Kidney (tissue), 22 donors: Measurements from ENCODE around the gene ALDOC. TPM values are rescaled to one million over a fixed set of nuclear protein-coding genes. Genes with fewer than 3 reads are reported as not detected.

Experiments used
- DNase-seq, 5 donors: peaks; one replicate each; pipeline ENCODE4 v3.0.0-alpha.2; 2013 to 2020
- FAIRE-seq: peaks from 2 replicates; lab custom pipeline; 2012; peaks lifted over from hg19 to GRCh38; lab: Jason Lieb, UNC
- H3K27ac ChIP-seq, 2 donors: one replicate each; pipeline ENCODE4 v1.7.0; 2013; ENCODE audit warnings: low read depth in 2 of 2, low read length in 2 of 2, inconsistent platforms in 1 of 2
- H3K27me3 ChIP-seq: one replicate; pipeline ENCODE4 v1.7.1; 2013; ENCODE audit warnings: low read length, inconsistent platforms; ENCODE audit not compliant: control insufficient read depth, insufficient read depth
- H3K36me3 ChIP-seq, 3 donors: one replicate each; pipeline versions ENCODE4 v1.7.0 to v1.7.1; 2013; ENCODE audit warnings: low read length in 3 of 3, control low read depth in 1 of 3, inconsistent platforms in 1 of 3; ENCODE audit not compliant: insufficient read depth in 3 of 3, control insufficient read depth in 2 of 3
- H3K4me1 ChIP-seq, 3 donors: one replicate each; pipeline versions ENCODE4 v1.7.0 to v1.7.1; 2013; ENCODE audit warnings: low read length in 3 of 3, inconsistent platforms in 1 of 3, low read depth in 1 of 3; ENCODE audit not compliant: control insufficient read depth in 2 of 3, insufficient read depth in 2 of 3
- H3K4me3 ChIP-seq, 3 donors: one replicate each; pipeline versions ENCODE4 v1.7.0 to v1.8.1; 2013; ENCODE audit warnings: low read length in 3 of 3, control low read depth in 1 of 3, inconsistent platforms in 1 of 3
- H3K9ac ChIP-seq, 3 donors: one replicate each; pipeline versions ENCODE4 v1.7.0 to v1.7.1; 2013; ENCODE audit warnings: low read length in 3 of 3, control low read depth in 1 of 3, inconsistent platforms in 1 of 3
- H3K9me3 ChIP-seq, 3 donors: one replicate each; pipeline versions ENCODE4 v1.7.0 to v1.7.1; 2013; ENCODE audit warnings: low read length in 3 of 3, control low read depth in 1 of 3, inconsistent platforms in 1 of 3; ENCODE audit not compliant: control insufficient read depth in 2 of 3, insufficient read depth in 1 of 3
- CTCF ChIP-seq: IDR thresholded peaks from 3 replicates; pipeline ENCODE4 v1.5.1; 2012; ENCODE audit warnings: mild to moderate bottlenecking, moderate library complexity, borderline replicate concordance; ENCODE audit not compliant: insufficient read depth; ENCODE audit errors: extremely low read depth
- intact Hi-C: fragments of 100-400 bp; cut with DNase I; formaldehyde crosslinking; loops from one replicate; pipeline ENCODE4 v1.11.1; 2022
- long read RNA-seq, 10 donors: library from polyadenylated mRNA in 1 of 10; unstranded in 1 of 10; transcript quantifications; one replicate each; pipeline ENCODE4 v2.0.0 and lab custom pipeline, GENCODE V29; 2021 to 2026
- polyA plus RNA-seq: library from polyadenylated mRNA; stranded (reverse); fragments of 350-450 nt; fragmentation: Illumina TruSeq; extraction: RNeasy Lipid Tissue Mini Kit (QIAGEN cat#74804); gene quantifications from one replicate; pipeline ENCODE4 v1.2.3, GENCODE V29; 2014; ENCODE audit warnings: low read depth, low replicate concordance; ENCODE audit not compliant: insufficient read depth
- total RNA-seq: library from RNA; stranded (reverse); fragmentation: NEBNext Ultra II Directional; extraction: Animal tissue kit (Norgen Biotek cat#: 25700); gene quantifications from one replicate; pipeline ENCODE4 v1.2.1, GENCODE V29; 2021
- donor health status: control.
- donor health status: control.
- donor health status: control.
- donor health status: control.
- donor health status: control.
- donor health status: DM: yes; HTN: yes; CAD: no.
- donor health status: Normal renal cell carcinoma (clear cell type).

The ALDOC gene
- 7.1 TPM for total RNA-seq
- polyA plus RNA-seq = 21.9 TPM
- long read RNA-seq, donor 1, partial matches to known transcripts = 5 of 5 reads
- long read RNA-seq, donor 1, other reads (novel, unspliced or antisense) = 0 of 5 reads
- long read RNA-seq, donor 2, transcript ALDOC-201 (9 exons, 1,982 nt) = major isoform, 8 of 10 reads
- long read RNA-seq, donor 2, partial matches to known transcripts = 0 of 10 reads
- long read RNA-seq, donor 2, other reads (novel, unspliced or antisense) = 0 of 10 reads
- long read RNA-seq, donor 3, transcript ALDOC-201 (9 exons, 1,982 nt) = major isoform, 9 of 17 reads
- long read RNA-seq, donor 3, partial matches to known transcripts = 6 of 17 reads
- long read RNA-seq, donor 3, other reads (novel, unspliced or antisense) = 0 of 17 reads
- long read RNA-seq, donor 4, partial matches to known transcripts = 13 of 17 reads
- long read RNA-seq, donor 4, other reads (novel, unspliced or antisense) = 0 of 17 reads
- long read RNA-seq, donor 5 = 0 reads
- long read RNA-seq, donor 6, partial matches to known transcripts = 0 of 3 reads
- long read RNA-seq, donor 6, other reads (novel, unspliced or antisense) = 0 of 3 reads
- long read RNA-seq, donor 7, partial matches to known transcripts = 2 of 4 reads
- long read RNA-seq, donor 7, other reads (novel, unspliced or antisense) = 0 of 4 reads
- long read RNA-seq, donor 8, partial matches to known transcripts = 6 of 7 reads
- long read RNA-seq, donor 8, other reads (novel, unspliced or antisense) = 0 of 7 reads
- long read RNA-seq, donor 9, partial matches to known transcripts = 0 of 1 reads
- long read RNA-seq, donor 9, other reads (novel, unspliced or antisense) = 0 of 1 reads
- long read RNA-seq, donor 10, partial matches to known transcripts = 0 of 2 reads
- long read RNA-seq, donor 10, other reads (novel, unspliced or antisense) = 0 of 2 reads

GRCh38 chr17:28576758-28577465, at the start of gene ALDOC:
TSS of gene ALDOC (minus strand) at chr17:28576895. CDS start at chr17:28575532, 1,363 bp downstream.
- TF ChIP-seq CTCF = no peak
- Histone ChIP-seq H3K9ac (no peak within 1 kb of the TSS), H3K36me3 (peaks cover 2 to 12% (median 5%) of the 10 kb centered on the region in 3 donors), H3K4me1 (peaks cover 0 to 5% (median 4%) of the 10 kb centered on the region in 3 donors), H3K27me3 (no peaks in the 10 kb centered on the region), H3K9me3 (no peaks in the 10 kb centered on the region), H3K27ac (no peak within 1 kb of the TSS), H3K4me3 (peak within 1 kb of the TSS in 2 of 3 donors; percentile 40 to 43)
- no peak for FAIRE-seq
- intact Hi-C loops = no loop called here
- DNase-seq = peak; percentile 92 to 98 (median 96)

- FAIRE-seq = no peak
- peak overlapping the region in 2 of 3 donors; percentile 52 to 83 for H3K4me3 ChIP-seq
- no peak for DNase-seq
- intact Hi-C loops = no loop called here
- no peaks in the 10 kb centered on the region for H3K4me1 ChIP-seq
- TF ChIP-seq CTCF = no peak
- peak overlapping the region in 1 of 3 donors; percentile 8 for H3K9ac ChIP-seq
- peak overlapping the region; percentile 85 to 90 for H3K27ac ChIP-seq
- H3K27me3 ChIP-seq = no peaks in the 10 kb centered on the region
- no peaks in the 10 kb centered on the region for H3K9me3 ChIP-seq
- H3K36me3 ChIP-seq = peaks cover 13 to 60% (median 47%) of the 10 kb centered on the region in 3 donors
Measured at GRCh38 chr17:28624148-28624547, 47.5 kb upstream of the ALDOC start.

- H3K4me1 ChIP-seq = no peaks in the 10 kb centered on the region
- no peak for FAIRE-seq
- no peak for TF ChIP-seq CTCF
- H3K9ac ChIP-seq = peak overlapping the region in 1 of 3 donors; percentile 8
- intact Hi-C loops = no loop called here
- peak overlapping the region; percentile 85 to 90 for H3K27ac ChIP-seq
- no peak for DNase-seq
- peak overlapping the region in 2 of 3 donors; percentile 52 to 83 for H3K4me3 ChIP-seq
- no peaks in the 10 kb centered on the region for H3K9me3 ChIP-seq
- peaks cover 16 to 64% (median 50%) of the 10 kb centered on the region in 3 donors for H3K36me3 ChIP-seq
- no peaks in the 10 kb centered on the region for H3K27me3 ChIP-seq
Measured at GRCh38 chr17:28623696-28624095, 47.0 kb upstream of the ALDOC start.
